Sigmoid colon (tissue), 4 donors: ENCODE measurements around the gene GLP1R.

Source experiments
- EP300 ChIP-seq, 4 donors: sonication (generic); formaldehyde crosslinking; IDR thresholded peaks; one replicate each; pipeline ENCODE4 v1.6.1; 2017; ENCODE audit warnings: antibody characterized with exemption in 4 of 4
- POLR2A ChIP-seq, 2 donors: fragments of 450-650 bp; IDR thresholded peaks; one replicate each; pipeline ENCODE4 v1.6.1; 2016; ENCODE audit warnings: antibody characterized with exemption in 2 of 2, mild to moderate bottlenecking in 2 of 2, moderate library complexity in 2 of 2
- POLR2AphosphoS5 ChIP-seq, 4 donors: sonication (generic); formaldehyde crosslinking; IDR thresholded peaks; one replicate each; pipeline ENCODE4 v1.6.1; 2017; ENCODE audit warnings: antibody characterized with exemption in 4 of 4
- TF ChIP-seq, protein P1 (sequence below), 4 experiments: fragments of 450-650 bp in 3 of 4; fragments of 200-600 bp in 1 of 4; IDR thresholded peaks; one replicate each; pipeline ENCODE4 v1.5.1; 2016 to 2019; ENCODE audit warnings: antibody characterized with exemption in 4 of 4, mild to moderate bottlenecking in 3 of 4, moderate library complexity in 2 of 4

DNA sequence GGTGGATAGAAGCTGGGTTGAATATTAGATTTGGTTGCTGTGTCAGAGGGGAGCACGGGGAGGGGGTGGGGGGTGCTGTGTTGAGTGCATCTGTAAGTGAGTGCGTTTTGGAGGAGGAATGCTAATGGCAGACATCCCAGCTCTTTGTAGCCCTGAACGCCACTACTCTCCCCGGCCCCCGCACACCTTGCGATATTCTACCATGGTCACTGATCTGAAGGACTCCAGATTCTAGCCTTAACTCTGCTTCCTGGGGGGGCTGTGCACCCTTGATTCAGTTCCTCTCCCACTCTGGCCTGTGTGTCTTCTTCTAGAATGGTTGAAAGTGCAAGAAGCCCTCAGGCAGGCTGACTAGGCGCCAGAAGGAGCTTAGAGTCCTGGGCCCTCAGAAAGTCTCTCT lies 7.1 kb downstream of the GLP1R start:
- TF ChIP-seq, protein P1, sequence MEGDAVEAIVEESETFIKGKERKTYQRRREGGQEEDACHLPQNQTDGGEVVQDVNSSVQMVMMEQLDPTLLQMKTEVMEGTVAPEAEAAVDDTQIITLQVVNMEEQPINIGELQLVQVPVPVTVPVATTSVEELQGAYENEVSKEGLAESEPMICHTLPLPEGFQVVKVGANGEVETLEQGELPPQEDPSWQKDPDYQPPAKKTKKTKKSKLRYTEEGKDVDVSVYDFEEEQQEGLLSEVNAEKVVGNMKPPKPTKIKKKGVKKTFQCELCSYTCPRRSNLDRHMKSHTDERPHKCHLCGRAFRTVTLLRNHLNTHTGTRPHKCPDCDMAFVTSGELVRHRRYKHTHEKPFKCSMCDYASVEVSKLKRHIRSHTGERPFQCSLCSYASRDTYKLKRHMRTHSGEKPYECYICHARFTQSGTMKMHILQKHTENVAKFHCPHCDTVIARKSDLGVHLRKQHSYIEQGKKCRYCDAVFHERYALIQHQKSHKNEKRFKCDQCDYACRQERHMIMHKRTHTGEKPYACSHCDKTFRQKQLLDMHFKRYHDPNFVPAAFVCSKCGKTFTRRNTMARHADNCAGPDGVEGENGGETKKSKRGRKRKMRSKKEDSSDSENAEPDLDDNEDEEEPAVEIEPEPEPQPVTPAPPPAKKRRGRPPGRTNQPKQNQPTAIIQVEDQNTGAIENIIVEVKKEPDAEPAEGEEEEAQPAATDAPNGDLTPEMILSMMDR (IDR thresholded peaks at IDR 0.05): no peak
- TF ChIP-seq POLR2A (IDR thresholded peaks at IDR 0.05): no peak
- no peak for TF ChIP-seq POLR2AphosphoS5 (IDR thresholded peaks at IDR 0.05)
- TF ChIP-seq EP300 (IDR thresholded peaks at IDR 0.05): no peak
